ENCODE measurements around the gene SREK1.

DNA sequence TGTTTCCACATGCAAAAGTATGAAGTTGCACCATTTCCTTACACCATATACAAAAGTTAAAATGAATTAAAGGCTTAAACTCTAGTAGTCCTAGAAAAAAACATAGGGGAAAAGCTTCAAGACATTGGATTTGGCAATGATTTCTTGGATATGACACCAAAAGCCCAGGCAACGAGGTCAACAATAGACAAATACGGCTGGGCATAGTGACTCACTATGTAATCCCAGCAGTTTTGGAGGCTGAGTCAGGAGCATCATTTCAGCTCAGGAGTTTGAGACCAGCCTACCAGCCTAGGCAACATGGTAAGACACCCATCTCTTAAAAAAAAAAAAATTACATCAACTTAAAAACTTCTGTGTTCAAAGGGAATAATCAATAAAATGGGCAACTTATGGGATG, 30.9 kb upstream of the SREK1 start:
- TF ChIP-seq, protein P1, sequence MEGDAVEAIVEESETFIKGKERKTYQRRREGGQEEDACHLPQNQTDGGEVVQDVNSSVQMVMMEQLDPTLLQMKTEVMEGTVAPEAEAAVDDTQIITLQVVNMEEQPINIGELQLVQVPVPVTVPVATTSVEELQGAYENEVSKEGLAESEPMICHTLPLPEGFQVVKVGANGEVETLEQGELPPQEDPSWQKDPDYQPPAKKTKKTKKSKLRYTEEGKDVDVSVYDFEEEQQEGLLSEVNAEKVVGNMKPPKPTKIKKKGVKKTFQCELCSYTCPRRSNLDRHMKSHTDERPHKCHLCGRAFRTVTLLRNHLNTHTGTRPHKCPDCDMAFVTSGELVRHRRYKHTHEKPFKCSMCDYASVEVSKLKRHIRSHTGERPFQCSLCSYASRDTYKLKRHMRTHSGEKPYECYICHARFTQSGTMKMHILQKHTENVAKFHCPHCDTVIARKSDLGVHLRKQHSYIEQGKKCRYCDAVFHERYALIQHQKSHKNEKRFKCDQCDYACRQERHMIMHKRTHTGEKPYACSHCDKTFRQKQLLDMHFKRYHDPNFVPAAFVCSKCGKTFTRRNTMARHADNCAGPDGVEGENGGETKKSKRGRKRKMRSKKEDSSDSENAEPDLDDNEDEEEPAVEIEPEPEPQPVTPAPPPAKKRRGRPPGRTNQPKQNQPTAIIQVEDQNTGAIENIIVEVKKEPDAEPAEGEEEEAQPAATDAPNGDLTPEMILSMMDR (IDR thresholded peaks at IDR 0.05), result no peak
- no peak for TF ChIP-seq POLR2A (IDR thresholded peaks at IDR 0.05)
